HCT116 (cell line): ENCODE data around the gene FBXW8.

Experiments
- CEBPB ChIP-seq: IDR thresholded peaks from 2 replicates; pipeline ENCODE4 v1.6.1; 2012; ENCODE audit warnings: low read depth
- CTCF ChIP-seq, 3 experiments: fragments of 200-600 bp in 1 of 3; sonication (generic) in 1 of 3; IDR thresholded peaks in 2 of 3; conservative IDR thresholded peaks in 1 of 3; 2 replicates each; pipeline ENCODE4 v1.5.1; 2012 to 2017; ENCODE audit warnings: low read depth in 2 of 3, low read length in 2 of 3, antibody characterized with exemption in 1 of 3, borderline replicate concordance in 1 of 3, control low read depth in 1 of 3, mild to moderate bottlenecking in 1 of 3, mixed read lengths in 1 of 3, mixed run types in 1 of 3, moderate library complexity in 1 of 3; ENCODE audit not compliant: insufficient read depth in 1 of 3
- EZH2 ChIP-seq: fragments of 200-600 bp; sonication (generic); IDR thresholded peaks from 2 replicates; pipeline ENCODE4 v1.6.1; 2017; ENCODE audit warnings: antibody characterized with exemption, mixed run types
- FOSL1 ChIP-seq: IDR thresholded peaks from 2 replicates; pipeline ENCODE4 v1.6.1; 2012; ENCODE audit warnings: low read depth
- POLR2A ChIP-seq: IDR thresholded peaks from 2 replicates; pipeline ENCODE4 v1.7.0; 2011; ENCODE audit warnings: borderline replicate concordance; ENCODE audit not compliant: insufficient read depth, insufficient read length; ENCODE audit errors: extremely low read depth
- POLR2AphosphoS5 ChIP-seq: IDR thresholded peaks from 2 replicates; pipeline ENCODE4 v1.6.1; 2011; ENCODE audit warnings: mild to moderate bottlenecking, low read depth, low read length, moderate library complexity
- RAD21 ChIP-seq: IDR thresholded peaks from 2 replicates; pipeline ENCODE4 v1.6.1; 2012; ENCODE audit warnings: low read depth, mild to moderate bottlenecking
- SP1 ChIP-seq: IDR thresholded peaks from 2 replicates; pipeline ENCODE4 v1.6.1; 2012; ENCODE audit warnings: low read depth
- TCF7L2 ChIP-seq: IDR thresholded peaks from 2 replicates; pipeline ENCODE4 v1.7.0; 2011; ENCODE audit warnings: borderline replicate concordance, inconsistent platforms; ENCODE audit not compliant: insufficient read depth, insufficient read length; ENCODE audit errors: extremely low read depth
- YY1 ChIP-seq: IDR thresholded peaks from 2 replicates; pipeline ENCODE4 v1.6.1; 2011; ENCODE audit warnings: low read length, low read depth, moderate library complexity, mild to moderate bottlenecking; ENCODE audit not compliant: insufficient replicate concordance; ENCODE audit errors: extremely low read depth

- TF ChIP-seq POLR2A (no peak), CTCF (IDR thresholded peaks at IDR 0.05 in 2 of 3, conservative IDR thresholded peaks at IDR 0.05 in 1 of 3; ENCODE audit: borderline replicate concordance in 1 of 3, insufficient read depth in 1 of 3, low read depth in 2 of 3, low read length in 2 of 3) (no peak), TCF7L2 (no peak), YY1 (no peak), CEBPB (no peak), RAD21 (no peak), SP1 (no peak), POLR2AphosphoS5 (no peak), EZH2 (no peak), FOSL1 (no peak)
Measured at GRCh38 chr12:117073611-117074010, 162.9 kb downstream of the FBXW8 start.
